Type B pancreatic cell (in vitro differentiated cells): ENCODE measurements around the gene TMEM171. TPM values are rescaled to one million over a fixed set of nuclear protein-coding genes. Genes with fewer than 3 reads are reported as not detected.

ENCODE experiments used
- DNase-seq: peaks from one replicate; pipeline ENCODE4 v3.0.0; 2021; ENCODE audit warnings: mixed read lengths; ENCODE audit not compliant: unreplicated experiment; ENCODE audit errors: extremely low spot score
- H3K27ac Mint-ChIP-seq: 2 replicates; pipeline ENCODE4 v1.8.0; 2021; ENCODE audit warnings: mild to moderate bottlenecking, mixed read lengths
- H3K27me3 Mint-ChIP-seq: 2 replicates; pipeline ENCODE4 v1.8.0; 2021; ENCODE audit warnings: mixed read lengths
- H3K36me3 Mint-ChIP-seq: 2 replicates; pipeline ENCODE4 v1.8.0; 2021; ENCODE audit warnings: mixed read lengths
- H3K4me1 Mint-ChIP-seq: one replicate; pipeline ENCODE4 v1.8.0; 2021; ENCODE audit warnings: mixed read lengths; ENCODE audit not compliant: unreplicated experiment
- H3K4me3 Mint-ChIP-seq: 2 replicates; pipeline ENCODE4 v1.8.0; 2021; ENCODE audit warnings: mild to moderate bottlenecking, mixed read lengths
- H3K9me3 Mint-ChIP-seq: 2 replicates; pipeline ENCODE4 v1.8.0; 2021; ENCODE audit warnings: mixed read lengths
- CTCF ChIP-seq: fragments of 200-600 bp; sonication (generic); conservative IDR thresholded peaks from 2 replicates; pipeline ENCODE4 v1.5.0; 2021; ENCODE audit warnings: antibody characterized with exemption, mild to moderate bottlenecking
- total RNA-seq: library from RNA; stranded (reverse); gene quantifications from 2 replicates; pipeline ENCODE4 v1.2.1, GENCODE V29; 2021; ENCODE audit warnings: low replicate concordance

The TMEM171 gene
- total RNA-seq, 1 donor from 2014 or later: 1.3 TPM

GRCh38 chr5:73129143-73129542, 8.8 kb downstream of the TMEM171 start:
- DNase-seq: no peak
- no peak for TF ChIP-seq CTCF
- Mint-ChIP-seq H3K4me3 (no peak overlapping the region), H3K27ac (no peak overlapping the region), H3K4me1 (peaks cover 4% of the 10 kb centered on the region), H3K36me3 (peaks cover 2% of the 10 kb centered on the region), H3K27me3 (peaks cover 36% of the 10 kb centered on the region), H3K9me3 (no peaks in the 10 kb centered on the region)

GRCh38 chr5:73130811-73131210, 10.4 kb downstream of the TMEM171 start:
- Mint-ChIP-seq H3K4me3 (no peak overlapping the region), H3K27ac (no peak overlapping the region), H3K9me3 (no peaks in the 10 kb centered on the region), H3K4me1 (peaks cover 9% of the 10 kb centered on the region), H3K27me3 (peaks cover 29% of the 10 kb centered on the region), H3K36me3 (no peaks in the 10 kb centered on the region)
- TF ChIP-seq CTCF: no peak
- no peak for DNase-seq

- H3K27me3 Mint-ChIP-seq: peaks cover 25% of the 10 kb centered on the region
- no peak overlapping the region for H3K27ac Mint-ChIP-seq
Observed at GRCh38 chr5:73131711-73132425, 11.5 kb downstream of the TMEM171 start.

GRCh38 chr5:73132759-73133158, 12.4 kb downstream of the TMEM171 start:
- no peaks in the 10 kb centered on the region for H3K9me3 Mint-ChIP-seq
- H3K36me3 Mint-ChIP-seq: no peaks in the 10 kb centered on the region
- no peak overlapping the region for H3K27ac Mint-ChIP-seq
- no peak for TF ChIP-seq CTCF
- DNase-seq: no peak
- peaks cover 9% of the 10 kb centered on the region for H3K4me1 Mint-ChIP-seq
- no peak overlapping the region for H3K4me3 Mint-ChIP-seq
- H3K27me3 Mint-ChIP-seq: peaks cover 25% of the 10 kb centered on the region

More at GRCh38 chr5:73131711-73132425, 11.5 kb downstream of the TMEM171 start:
- H3K4me3 Mint-ChIP-seq: no peak overlapping the region
- TF ChIP-seq CTCF: no peak
- no peaks in the 10 kb centered on the region for H3K36me3 Mint-ChIP-seq
- no peak for DNase-seq
- no peaks in the 10 kb centered on the region for H3K9me3 Mint-ChIP-seq
- peaks cover 9% of the 10 kb centered on the region for H3K4me1 Mint-ChIP-seq

- peaks cover 19% of the 10 kb centered on the region for H3K27me3 Mint-ChIP-seq
- no peak for DNase-seq
- no peak overlapping the region for H3K4me3 Mint-ChIP-seq
- H3K36me3 Mint-ChIP-seq: no peaks in the 10 kb centered on the region
- peaks cover 9% of the 10 kb centered on the region for H3K4me1 Mint-ChIP-seq
- H3K27ac Mint-ChIP-seq: no peak overlapping the region
- no peaks in the 10 kb centered on the region for H3K9me3 Mint-ChIP-seq
- no peak for TF ChIP-seq CTCF
Observed at GRCh38 chr5:73135021-73135420, 14.6 kb downstream of the TMEM171 start.
